Stimulated activated CD8-positive, alpha-beta memory T cell treated with anti-CD3 and anti-CD28 coated beads, Interleukin-7, amount 100 ng/mL, for 4 hours (primary cell): ENCODE measurements around the gene SSBP3.

Experiments used
- DNase-seq, 2 donors: peaks; one replicate each; pipeline ENCODE4 v3.0.0-alpha.2; 2020; ENCODE audit warnings: low read depth in 2 of 2

SSBP3 gene

GRCh38 chr1:54331091-54331772, 75.0 kb downstream of the SSBP3 start:
- no peak for DNase-seq

- DNase-seq: no peak
Measured at GRCh38 chr1:54329312-54330003, 76.7 kb downstream of the SSBP3 start.

- DNase-seq: no peak
Measured at GRCh38 chr1:54328066-54328636, 78.0 kb downstream of the SSBP3 start.

- no peak for DNase-seq
Measured at GRCh38 chr1:54327386-54328065, 78.7 kb downstream of the SSBP3 start.

GRCh38 chr1:54326543-54327385, 79.4 kb downstream of the SSBP3 start:
- DNase-seq: no peak

GRCh38 chr1:54325703-54326461, 80.3 kb downstream of the SSBP3 start:
- no peak for DNase-seq

GRCh38 chr1:54325284-54325683, 80.9 kb downstream of the SSBP3 start:
- DNase-seq: no peak

- no peak for DNase-seq
Measured at GRCh38 chr1:54324251-54325140, 81.7 kb downstream of the SSBP3 start.

- no peak for DNase-seq
Measured at GRCh38 chr1:54323921-54324250, 82.3 kb downstream of the SSBP3 start.

GRCh38 chr1:54323324-54323739, 82.9 kb downstream of the SSBP3 start:
- DNase-seq: no peak

- no peak for DNase-seq
Measured at GRCh38 chr1:54318246-54318814, 87.9 kb downstream of the SSBP3 start.

- DNase-seq: no peak
Measured at GRCh38 chr1:54317084-54317483, 89.1 kb downstream of the SSBP3 start.

- DNase-seq: no peak
Measured at GRCh38 chr1:54315099-54315498, 91.1 kb downstream of the SSBP3 start.

- DNase-seq: no peak
Measured at GRCh38 chr1:54314696-54315095, 91.5 kb downstream of the SSBP3 start.

- DNase-seq: no peak
Measured at GRCh38 chr1:54312796-54313316, 93.3 kb downstream of the SSBP3 start.

- DNase-seq: no peak
Measured at GRCh38 chr1:54311506-54311905, 94.7 kb downstream of the SSBP3 start.

- peak; percentile 25 to 26 for DNase-seq
Measured at GRCh38 chr1:54310439-54311328, 95.5 kb downstream of the SSBP3 start.

- DNase-seq: no peak
Measured at GRCh38 chr1:54309631-54310366, 96.4 kb downstream of the SSBP3 start.
